Cardiac atrium fibroblast (primary cell): ENCODE measurements around the gene JAG1. TPM values are rescaled to one million over a fixed set of nuclear protein-coding genes. Genes with fewer than 3 reads are reported as not detected.

Experiments used
- total RNA-seq: library from RNA; depleted of rRNA; stranded (reverse); fragments of >200 nt; gene quantifications from 2 replicates; pipeline ENCODE4 v1.2.3, GENCODE V29; 2015

JAG1 gene
- 65.2 and 97.4 TPM in 2 replicates for total RNA-seq

GRCh38 chr20:10673842-10674683 is at the start of gene JAG1:
JAG1 (minus strand) TSS chr20:10673999; CDS start chr20:10673530, 469 bp downstream.

Other genes with a start within 250 kb of the JAG1 start
- gene MKKS, start 239.8 kb downstream of the JAG1 start, total RNA-seq: 4.7 and 8.7 TPM in 2 replicates
- gene SLX4IP, start 238.7 kb downstream of the JAG1 start, total RNA-seq: 1.8 and 2.4 TPM in 2 replicates